CD4-positive, alpha-beta T cell treated with Interleukin-21 for 1 hour (primary cell): Measurements from ENCODE around the gene TTC1.
"Not testable (repeated sequence)": the region's sequence is repeated elsewhere in the genome, so short reads cannot be mapped to it uniquely, and the experiment has no call there.

ENCODE experiments used
- DNase-seq: peaks from one replicate; pipeline ENCODE4 v3.0.0-alpha.2; 2020

TTC1 gene

DNA sequence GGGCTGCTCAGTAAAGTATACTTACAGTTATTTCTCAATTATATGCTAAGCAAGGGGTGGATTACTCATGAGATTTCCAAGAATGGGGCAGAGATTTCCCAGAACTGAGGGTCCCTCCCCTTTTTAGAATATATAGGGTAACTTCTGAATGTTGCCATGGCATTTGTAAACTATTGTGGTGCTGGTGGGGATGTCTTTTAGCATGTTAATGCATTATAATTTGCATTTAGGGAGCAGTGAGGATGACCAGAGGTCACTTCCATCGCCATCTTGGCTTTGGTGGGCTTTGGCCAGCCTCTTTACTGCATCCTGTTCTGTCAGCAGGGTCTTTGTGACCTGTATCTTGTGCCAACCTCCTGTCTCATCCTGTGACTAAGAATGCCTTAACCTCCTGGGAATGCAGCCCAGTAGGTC, 35.5 kb downstream of the TTC1 start:
- no peak for DNase-seq

DNA sequence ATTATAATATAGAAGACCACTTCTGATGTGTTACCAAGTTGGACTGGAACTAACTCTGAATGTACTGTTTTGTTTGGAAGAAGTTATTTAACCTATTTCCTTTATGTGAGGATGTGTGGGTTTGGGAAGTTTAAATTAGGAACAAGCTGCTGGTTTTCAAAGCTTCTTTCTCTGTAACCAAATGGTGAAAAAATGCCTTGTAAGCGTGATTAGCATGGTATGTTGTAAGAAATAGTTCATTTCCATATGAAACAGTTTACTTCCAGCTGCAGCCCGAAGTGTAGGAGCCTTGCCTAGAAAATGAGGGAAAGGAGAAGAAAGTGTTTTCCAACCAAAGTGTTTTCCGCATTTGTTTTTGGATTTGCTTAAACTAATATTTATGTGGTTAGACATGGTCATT, 36.0 kb downstream of the TTC1 start:
- no peak for DNase-seq

DNA sequence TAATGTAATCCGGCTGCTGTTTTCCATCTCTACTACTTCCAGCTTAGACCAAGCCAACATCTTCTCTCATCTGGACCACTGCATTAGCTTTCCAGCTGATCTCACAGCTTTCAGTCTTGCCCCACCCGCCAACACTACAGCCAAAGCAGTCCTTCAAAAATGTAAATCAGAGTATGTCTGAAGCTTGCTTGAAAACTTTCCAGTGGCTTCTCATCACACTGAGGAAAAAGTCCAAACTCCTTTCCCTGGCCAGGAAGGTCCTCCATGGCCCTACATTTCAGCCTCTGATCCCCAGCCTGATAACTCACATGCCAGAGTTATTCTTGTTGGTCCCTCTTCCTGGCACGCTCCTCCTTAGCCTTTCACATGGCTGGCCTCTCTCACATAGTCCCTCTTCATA, 38.5 kb downstream of the TTC1 start:
- no peak for DNase-seq

DNA sequence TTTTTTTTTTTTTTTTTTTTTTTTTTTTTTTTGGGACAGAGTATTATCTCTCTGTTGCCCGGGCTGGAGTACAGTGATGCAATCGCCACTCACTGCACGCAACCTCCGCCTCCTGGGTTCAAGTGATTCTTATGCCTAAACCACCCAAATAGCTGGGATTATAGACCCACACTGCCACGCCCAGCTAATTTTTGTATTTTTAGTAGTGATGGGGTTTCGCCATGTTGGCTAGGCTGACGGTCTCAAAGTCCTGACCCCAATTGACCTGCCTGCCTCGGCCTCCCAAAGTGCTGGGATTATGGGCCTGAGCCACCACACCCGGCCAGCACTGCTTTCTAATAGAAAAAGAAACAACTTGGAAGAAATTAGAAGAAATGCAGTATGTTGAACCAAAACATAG, 39.2 kb downstream of the TTC1 start:
- DNase-seq, result no peak

DNA sequence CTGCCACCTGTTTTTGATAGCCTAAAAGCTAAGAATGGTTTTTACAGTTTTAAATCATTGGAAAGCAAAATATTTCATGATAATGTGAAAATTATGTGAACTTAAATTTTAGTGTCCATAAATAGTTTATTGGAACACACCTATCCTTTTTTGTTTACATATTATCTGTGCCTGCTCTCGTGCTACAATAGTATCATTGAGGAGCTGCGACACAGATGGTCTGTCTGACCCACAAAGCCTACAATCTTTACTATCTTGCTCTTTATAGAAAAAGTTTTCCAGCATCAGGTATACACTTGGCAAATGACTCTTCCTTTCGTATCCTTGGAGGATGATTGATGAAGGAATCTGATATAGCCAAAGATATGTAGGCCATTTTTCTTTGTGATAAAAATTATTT, 40.2 kb downstream of the TTC1 start:
- no peak for DNase-seq

DNA sequence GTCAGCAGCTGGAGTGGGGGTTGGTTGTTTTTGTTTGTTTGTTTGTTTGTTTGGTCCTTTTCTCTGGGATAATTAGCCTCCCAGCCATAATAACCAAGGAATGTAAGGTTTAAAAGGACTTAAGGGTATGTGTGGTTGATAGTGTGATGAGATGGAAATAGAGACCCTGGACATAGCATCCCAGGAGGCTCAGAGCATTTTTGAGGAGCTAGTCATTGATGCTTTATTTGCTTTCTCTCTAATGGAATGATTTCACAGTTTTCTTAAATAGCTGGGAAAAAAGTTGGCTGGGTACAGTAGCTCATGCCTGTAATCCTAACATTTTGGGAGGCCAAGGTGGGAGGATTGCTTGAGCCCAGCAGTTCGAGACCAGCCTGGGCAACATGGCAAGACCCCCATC, 45.1 kb downstream of the TTC1 start:
- DNase-seq, result no peak

DNA sequence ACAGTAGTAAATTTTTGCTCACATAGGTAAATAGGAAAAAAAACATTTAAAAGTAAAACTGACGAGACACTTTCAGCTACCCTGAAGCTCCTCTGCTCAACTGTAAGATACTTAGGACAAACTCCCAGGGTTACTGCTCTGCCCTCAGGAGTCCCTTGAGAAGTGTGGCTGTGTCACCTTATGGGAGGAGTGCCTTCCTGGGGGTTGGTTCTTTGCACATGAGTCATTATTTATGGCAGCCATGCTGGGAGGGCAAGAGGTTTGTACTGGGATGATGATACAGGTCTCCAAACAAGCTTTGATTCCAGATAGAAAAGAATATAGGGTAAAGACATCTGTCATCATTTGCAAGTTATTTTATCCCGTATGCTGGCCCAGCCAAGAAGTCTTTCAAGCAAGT, 45.9 kb downstream of the TTC1 start:
- DNase-seq, result no peak

DNA sequence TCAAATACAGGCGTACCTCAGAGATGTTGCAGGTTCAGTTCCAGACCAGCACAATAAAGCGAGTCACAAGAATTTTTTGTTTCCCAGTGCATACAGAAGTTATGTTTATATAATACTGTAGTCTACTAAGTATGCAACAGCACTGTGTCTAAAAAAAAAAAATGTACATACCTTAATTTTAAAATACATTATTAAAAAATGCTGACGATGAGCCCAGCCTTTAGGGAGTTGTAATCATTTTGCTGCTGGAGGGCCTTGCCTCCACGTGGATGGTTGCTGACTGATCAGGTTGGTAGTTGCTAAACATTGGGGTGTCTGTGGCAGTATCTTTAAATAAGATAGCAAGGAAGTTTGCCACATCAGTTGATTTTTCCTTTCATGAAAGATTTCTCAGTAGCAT, 48.3 kb downstream of the TTC1 start:
- DNase-seq, result no peak

DNA sequence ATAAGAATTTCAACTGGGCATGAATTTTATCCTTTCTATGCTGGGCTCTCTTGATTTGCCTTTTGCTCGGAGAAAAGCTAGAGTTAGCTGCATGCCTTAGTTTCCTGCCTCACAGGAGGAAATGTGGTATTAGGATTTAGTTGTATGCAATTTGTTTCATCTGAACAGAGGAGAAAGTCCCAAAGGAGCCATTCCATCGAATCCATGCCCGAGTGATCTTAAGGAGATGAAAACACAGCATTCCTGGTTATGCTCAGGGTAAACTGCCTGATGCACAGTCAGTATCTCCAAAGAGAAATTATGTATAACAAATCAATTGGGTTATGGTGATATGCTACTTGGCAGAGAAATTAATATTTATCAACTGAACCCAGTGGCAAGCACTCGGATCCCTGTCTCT, 51.1 kb downstream of the TTC1 start:
- no peak for DNase-seq

DNA sequence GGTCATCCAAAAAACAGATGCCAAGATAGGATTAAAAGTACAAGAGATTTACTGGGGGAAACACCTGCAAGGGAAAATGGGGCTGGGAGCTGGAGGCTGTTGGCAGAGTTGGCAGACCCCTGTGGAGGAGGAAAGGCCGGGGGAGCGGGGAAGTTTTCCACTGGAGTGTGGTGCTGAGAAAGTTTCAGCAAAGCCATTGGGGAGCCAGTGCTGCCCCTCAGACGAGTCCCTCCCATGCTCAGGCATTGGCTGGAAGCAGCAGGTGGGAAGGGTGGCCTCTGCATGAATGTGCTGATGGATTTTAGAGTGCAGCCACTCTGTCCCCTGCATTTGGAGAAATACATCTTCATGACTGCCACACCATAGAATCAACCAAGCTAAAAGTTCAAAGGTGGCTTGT, 52.8 kb downstream of the TTC1 start:
- no peak for DNase-seq

DNA sequence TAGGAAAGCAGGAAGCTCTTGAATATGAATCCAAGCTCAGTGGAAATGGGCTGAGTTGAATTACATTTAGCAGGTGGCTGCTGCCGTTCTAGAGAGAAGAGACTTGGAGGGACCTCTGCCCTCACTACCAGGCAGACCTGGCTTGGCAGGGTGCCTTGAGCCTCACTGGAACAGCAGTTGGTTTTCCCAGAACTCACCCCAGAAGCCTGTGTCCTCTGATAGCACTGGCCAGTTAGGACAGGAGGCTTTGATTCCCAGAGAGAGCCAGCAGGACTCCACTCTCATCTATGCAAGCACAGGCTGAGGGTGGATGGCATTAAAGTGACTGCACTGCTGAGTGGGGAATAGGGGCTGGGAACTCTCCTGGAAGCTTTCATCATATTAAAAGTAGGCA, 55.5 kb downstream of the TTC1 start:
- DNase-seq, result no peak

DNA sequence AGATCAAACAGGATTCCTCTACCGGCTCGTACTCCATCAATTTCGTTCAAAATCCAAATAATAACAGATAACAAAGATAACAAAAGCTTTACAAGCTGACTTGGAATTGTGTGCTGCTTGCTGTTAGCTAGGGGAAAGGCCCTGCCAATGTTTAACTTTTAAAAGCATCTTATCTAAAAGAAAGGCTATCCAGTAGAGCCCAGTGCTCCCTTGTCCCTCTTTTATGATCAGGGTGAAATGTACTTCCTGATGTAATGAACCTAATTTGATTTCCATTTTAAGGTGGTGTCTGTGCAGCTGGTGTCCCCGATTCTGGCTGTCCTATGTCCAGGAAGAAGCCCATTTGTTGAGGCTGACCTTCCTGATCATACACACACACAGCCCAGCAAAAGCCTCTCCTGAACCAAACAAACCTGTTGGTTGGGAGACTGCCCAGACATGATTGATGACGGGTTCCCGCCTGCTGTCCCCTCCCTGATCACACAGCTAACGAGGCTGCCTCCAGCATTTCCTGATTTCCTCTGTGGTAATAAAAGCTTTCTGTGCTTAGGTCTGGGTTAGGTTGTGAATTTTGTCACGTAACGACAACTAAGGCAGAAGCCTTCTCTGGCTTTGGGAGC, 56.2 kb downstream of the TTC1 start:
- no peak for DNase-seq

DNA sequence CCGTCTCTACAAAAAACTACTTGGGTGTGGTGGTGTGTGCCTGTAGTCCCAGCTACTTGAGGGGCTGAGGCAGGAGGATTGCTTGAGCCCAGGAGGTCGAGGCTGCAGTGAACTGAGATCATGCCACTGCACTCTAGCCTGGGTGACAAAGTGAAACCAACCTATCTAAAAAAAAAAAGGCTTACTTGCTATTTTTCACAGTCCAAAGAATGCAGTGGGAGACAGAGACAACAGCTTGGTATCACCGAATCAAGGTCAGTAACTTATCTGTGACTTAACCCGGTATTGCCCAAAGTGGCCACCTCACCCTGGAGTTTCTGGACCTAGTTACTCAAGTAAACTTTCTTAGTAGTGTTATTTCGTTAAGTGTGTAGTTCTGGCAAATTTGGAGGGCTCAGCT, 60.2 kb downstream of the TTC1 start:
- not testable (repeated sequence) for DNase-seq

DNA sequence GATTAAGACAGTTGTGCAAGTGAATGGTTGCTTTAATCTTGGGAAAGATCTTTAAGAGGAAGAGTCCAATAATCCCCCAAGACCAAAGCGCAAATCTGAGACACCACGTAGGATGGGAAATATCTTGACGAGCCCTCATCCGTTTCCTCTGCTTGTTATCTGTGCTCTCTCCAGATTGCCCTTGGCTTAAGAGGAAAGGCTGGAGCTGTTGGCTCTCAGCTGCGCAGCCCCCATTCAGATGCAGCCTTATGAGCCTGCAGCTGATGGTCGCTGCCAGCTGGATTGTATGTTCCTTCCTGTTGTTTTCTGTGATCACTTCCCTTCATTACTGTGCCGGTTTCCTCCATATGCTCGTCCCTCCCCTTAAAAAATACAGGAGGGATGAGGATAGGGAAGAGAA, 62.6 kb downstream of the TTC1 start:
- DNase-seq, result no peak

DNA sequence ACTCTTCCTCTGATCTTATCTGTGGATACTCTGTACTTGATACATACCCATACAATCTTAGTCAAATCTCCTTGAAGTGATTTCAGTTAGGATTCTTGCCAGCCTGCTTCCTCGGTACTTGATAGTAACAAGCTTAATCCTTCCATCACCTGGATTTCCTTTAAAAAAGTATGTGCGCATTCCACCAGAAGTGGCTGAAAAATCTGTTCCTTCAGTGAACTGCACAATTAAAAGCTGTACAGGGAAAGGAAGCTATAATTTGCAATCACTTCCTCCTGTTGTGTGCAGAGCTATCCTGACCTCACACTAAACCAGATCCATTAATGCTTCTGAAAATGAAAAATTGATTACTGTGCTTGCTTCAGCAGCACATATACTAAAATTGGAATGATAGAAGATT, 63.0 kb downstream of the TTC1 start:
- DNase-seq, result no peak

DNA sequence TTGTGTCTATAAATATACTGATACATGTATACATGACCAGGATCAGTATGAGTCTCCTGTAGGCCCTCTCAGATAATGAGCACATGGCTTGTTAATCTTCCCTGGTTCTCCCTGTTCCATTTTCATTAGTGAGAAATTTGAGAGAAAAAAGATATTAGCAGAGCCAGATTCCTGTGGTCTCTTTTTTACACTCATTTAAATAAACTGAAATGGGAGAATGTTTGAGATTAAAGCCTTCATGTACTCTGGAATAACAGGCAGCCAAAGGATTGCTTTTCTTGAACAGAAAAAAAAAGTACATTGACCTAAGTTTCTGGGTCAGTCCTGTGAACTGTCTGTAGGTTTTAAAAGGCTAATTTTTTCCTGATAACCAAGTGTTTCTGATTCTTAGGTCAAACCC, 66.1 kb downstream of the TTC1 start:
- no peak for DNase-seq

DNA sequence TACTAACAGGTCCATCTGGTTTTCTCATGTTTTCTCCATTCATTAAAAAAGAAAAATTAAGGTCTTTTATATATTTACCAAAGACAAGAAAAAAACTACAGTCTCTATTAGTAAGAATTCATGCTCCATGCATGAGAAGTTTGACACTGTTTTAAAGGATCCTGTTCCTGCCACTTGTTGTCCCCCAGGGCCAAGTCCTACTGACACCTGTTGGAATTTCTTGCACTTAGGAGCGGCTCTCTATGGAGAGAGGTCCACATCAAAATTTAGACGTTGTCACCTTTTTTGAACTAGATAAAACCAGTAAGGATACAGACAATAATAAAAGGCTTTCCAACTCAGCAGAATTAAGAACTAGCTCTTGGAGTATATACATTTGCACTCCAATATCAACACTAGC, 68.1 kb downstream of the TTC1 start:
- DNase-seq, result no peak

DNA sequence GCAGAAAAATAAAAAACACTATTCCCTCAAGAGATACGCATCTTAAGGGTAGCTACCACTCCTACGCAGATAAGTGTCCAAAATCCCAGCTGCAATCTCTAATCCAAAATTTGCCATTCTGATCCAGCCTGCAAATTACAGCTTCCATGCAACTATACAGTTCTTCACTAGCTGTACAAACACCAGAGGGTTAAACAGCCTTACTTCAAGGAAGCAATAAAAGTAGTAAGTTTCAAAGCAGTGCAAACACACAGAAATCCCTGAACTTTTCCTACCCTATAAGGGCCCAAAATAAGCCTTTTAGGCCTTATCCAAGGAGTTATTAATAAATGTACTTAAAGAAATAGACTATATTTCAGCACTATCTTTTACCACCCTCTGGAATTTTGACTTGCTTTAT, 70.8 kb downstream of the TTC1 start:
- DNase-seq, result no peak

DNA sequence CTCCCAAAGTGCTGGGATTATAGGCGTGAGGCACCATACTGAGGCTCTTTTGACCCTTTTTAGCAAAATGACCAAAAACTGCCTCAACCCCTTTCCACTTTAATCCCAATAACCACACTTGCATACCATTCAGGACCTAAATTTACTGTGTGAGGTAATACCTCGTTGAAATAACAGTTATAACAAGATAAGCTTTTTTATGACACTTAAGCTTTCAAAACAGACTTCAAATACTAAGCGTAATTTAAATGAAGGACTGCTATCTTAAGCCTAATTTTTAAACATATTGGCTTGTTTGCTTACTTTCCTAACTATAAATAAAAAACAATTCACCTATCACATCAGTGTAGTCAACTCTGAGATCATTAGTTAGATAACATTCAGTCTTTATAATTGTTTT, 72.6 kb downstream of the TTC1 start:
- no peak for DNase-seq

DNA sequence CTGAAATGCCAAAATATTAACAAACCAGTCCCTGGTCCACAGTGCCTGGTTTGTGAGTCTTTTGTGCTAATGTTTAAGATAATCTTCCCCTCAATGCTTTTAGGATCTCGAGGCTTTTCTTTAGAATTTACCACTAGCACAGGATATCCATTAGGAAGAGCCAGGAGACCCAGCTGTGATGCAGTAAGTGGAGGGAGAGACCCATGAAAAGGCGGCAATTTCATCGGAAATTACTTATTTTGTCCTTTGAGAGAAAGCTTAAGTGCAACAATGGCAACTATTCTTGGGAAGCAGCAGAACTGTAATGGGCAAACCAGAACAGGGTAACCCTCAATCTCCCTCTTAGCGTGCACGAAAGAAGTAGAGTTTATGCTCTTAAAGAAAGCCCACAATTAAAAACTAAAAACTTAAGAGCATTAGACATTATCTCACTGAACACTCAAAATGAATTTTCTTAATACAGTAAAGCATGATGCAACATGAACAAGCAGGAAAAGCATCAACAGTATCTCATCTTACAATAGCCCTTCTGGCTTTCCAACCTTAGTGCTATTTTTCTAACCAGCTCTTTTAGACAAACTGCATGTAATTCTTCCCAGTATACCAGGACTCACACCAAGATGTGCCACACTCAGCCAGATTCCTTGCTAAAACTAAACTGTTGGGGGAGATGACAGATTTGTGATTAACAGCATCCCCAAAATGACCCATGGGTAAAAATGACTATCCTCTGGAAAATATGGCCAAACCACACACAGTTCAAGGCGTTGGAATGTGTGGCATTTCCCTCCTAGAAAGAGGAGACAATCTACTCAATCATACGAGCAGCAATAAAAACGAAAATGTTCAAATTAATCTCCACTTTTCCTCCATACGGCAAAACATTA, 73.9 kb downstream of the TTC1 start:
- no peak for DNase-seq

DNA sequence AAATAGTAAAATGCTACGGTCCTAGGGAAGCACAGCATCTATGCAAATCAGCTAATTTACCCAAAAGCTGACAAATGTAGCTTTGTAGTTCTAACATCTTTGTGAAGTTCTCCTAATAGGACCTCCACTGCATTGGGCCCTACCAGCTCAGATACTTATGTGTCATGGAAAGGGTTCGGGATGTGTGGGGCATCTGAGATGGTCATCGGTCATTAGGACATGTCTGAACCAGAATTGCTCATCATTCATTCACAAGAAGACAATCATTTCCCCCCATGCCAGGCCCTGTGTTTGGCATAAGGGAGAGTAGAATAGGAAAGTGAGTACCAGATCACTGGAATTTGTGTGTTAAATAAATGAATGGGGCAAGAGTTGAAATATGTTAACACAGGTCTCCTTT, 74.6 kb downstream of the TTC1 start:
- DNase-seq, result no peak

DNA sequence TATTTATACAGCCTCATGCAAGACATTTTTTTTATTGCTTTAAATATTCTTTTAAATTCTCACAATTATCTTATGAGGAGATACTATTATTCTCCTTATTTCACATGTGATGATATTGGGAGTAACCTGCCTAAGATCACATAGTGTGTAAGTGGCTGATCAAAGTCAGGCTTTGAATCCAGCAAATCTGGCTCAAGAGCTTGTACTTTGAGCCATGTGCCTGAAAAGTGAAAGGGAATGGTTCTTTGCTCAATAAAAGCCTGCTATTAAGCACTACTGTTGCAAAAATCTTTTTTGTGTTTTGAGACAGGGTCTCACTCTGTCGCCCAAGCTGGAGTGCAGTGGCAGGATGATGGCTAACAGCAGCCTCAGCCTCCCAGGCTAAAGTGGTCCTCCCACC, 75.2 kb downstream of the TTC1 start:
- no peak for DNase-seq

DNA sequence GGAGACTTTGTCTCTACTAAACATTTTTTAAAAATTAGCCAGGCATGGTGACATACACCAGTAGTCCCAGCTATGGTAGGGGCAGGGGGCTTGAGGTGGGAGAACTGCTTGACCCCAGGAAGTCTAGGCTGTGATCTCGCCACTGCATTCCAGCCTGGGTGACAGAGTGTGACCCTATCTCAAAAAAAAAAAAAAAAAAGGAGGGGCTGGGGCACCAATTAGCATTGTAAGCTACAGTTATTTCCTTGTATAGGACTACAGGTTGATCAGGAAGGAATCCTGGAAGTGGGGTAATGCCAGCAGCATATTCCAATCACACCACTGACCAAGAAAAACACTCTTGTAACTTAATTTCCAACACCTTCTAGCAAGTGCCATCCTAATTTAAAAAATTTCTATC, 78.3 kb downstream of the TTC1 start:
- DNase-seq, result no peak

DNA sequence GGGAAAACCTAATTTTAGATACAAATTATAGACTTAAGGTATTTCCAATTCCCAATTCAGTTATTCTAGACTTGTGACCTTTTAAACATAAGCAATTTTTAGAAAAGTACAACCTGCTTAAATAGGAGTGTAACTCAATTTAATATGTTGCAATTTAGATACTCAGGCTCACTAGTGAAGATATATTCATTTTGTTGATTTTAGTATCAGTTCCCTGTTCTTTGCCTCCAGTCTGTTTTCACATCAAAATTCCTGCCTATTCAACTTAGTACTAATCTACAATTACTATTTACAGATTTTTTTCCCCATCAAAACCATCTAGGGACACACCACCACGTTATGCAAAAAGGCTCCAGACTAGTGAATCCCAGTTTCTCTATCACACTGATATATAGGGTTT, 79.9 kb downstream of the TTC1 start:
- no peak for DNase-seq

DNA sequence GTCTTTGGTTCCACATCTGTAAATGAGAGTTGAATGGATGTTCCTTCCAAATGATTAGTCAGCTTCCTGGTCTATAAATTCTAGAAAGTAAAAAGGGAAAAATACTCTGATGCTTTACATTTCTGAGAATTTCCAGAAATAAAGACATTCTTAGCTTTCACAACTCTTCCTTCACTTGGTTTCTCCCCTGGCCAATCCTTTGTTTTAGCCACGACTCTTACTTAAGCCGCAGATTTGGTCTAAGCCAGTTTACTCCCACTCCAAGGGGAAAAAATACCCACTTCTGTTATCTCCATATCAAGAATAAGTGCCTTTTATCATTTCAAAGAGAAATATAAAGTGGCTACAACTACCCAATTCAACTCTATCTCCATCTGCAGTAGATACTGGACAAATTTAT, 80.6 kb downstream of the TTC1 start:
- no peak for DNase-seq
